ENCODE results near the gene KAZN. TPM values are rescaled to one million over a fixed set of nuclear protein-coding genes. Genes with fewer than 3 reads are reported as not detected.

Gene KAZN
- polyA plus RNA-seq, 1 of the 3 experiments (the other 2 are of a cell fraction) = 6.8 TPM

- no peak for TF ChIP-seq GATA2 (CRISPR knock-in tag; IDR thresholded peaks at IDR 0.05)
- no peak for TF ChIP-seq USF1 (IDR thresholded peaks at IDR 0.05; ENCODE audit: borderline replicate concordance, low read depth)
- no peak for TF ChIP-seq SIN3A (IDR thresholded peaks at IDR 0.05; ENCODE audit: borderline replicate concordance, low read depth, low read length)
- TF ChIP-seq TCF12 (IDR thresholded peaks at IDR 0.05) = no peak
- no peak for TF ChIP-seq MAX (IDR thresholded peaks at IDR 0.05; ENCODE audit: low read depth)
- no peak for TF ChIP-seq NRF1 (IDR thresholded peaks at IDR 0.05; ENCODE audit: low read depth, low read length)
- no peak for TF ChIP-seq POLR2AphosphoS5 (IDR thresholded peaks at IDR 0.05; ENCODE audit: low read depth, low read length)
- no peak for TF ChIP-seq EP300 (IDR thresholded peaks at IDR 0.05; ENCODE audit: borderline replicate concordance in 1 of 2, low read depth in 1 of 2, low read length in 1 of 2)
- TF ChIP-seq ZBTB33 (IDR thresholded peaks at IDR 0.05; ENCODE audit: borderline replicate concordance, low read depth) = no peak
- no peak for TF ChIP-seq EZH2phosphoT487 (IDR thresholded peaks at IDR 0.05; ENCODE audit: borderline replicate concordance, low read depth)
- no peak for TF ChIP-seq TAF1 (IDR thresholded peaks at IDR 0.05; ENCODE audit: borderline replicate concordance, low read depth, low read length)
- no peak for DNase-seq
- Histone ChIP-seq H2AFZ (ENCODE audit: low read depth) (no peak overlapping the region), H3K9ac (no peak overlapping the region), H3K79me2 (ENCODE audit: insufficient read depth) (no peaks in the 10 kb centered on the region), H3F3A (replicated peaks; ENCODE audit: insufficient read depth) (no peaks in the 10 kb centered on the region), H3K4me2 (no peak overlapping the region), H3K36me3 (replicated peaks in 1 of 2; ENCODE audit: control insufficient read depth in 1 of 2, insufficient read depth in 2 of 2, low read length in 1 of 2) (no peaks in the 10 kb centered on the region), H3K9me2 (no peaks in the 10 kb centered on the region), H3K9me3 (no peaks in the 10 kb centered on the region), H4K20me1 (ENCODE audit: insufficient read depth) (no peaks in the 10 kb centered on the region), H3K4me3 (ENCODE audit: low read depth in 2 of 2, low read length in 1 of 2) (no peak overlapping the region), H3K4me1 (ENCODE audit: control insufficient read depth in 1 of 2, insufficient read depth in 2 of 2, low read depth in 1 of 2, low read length in 1 of 2) (no peaks in the 10 kb centered on the region; a peak in 1 of 4 replicates), H3K27me3 (ENCODE audit: insufficient read depth) (no peaks in the 10 kb centered on the region), H3K27ac (ENCODE audit: low read depth in 2 of 2, low read length in 1 of 2) (no peak overlapping the region)
- POLR2A ChIA-PET = no interaction called here
- CTCF ChIA-PET = interaction anchor here (0.6 to 2.4 kb wide), 12 partner anchors 8 to 269 kb away, joined by 3 to 11 read pairs (median 3); no protein-coding TSS in a partner anchor
- 46% methylated on average over 11 of the region's 11 CpGs for whole genome bisulfite sequencing (ENCODE audit: low lambda C conversion rate)
Observed at GRCh38 chr1:14777516-14778506, 179.3 kb downstream of the KAZN start.

GRCh38 chr1:14778541-14778897 is 180.0 kb downstream of the KAZN start:
- Histone ChIP-seq H3K9me2 (no peaks in the 10 kb centered on the region), H3K4me3 (ENCODE audit: low read depth in 2 of 2, low read length in 1 of 2) (no peak overlapping the region), H3K36me3 (replicated peaks in 1 of 2; ENCODE audit: control insufficient read depth in 1 of 2, insufficient read depth in 2 of 2, low read length in 1 of 2) (no peaks in the 10 kb centered on the region), H4K20me1 (ENCODE audit: insufficient read depth) (no peaks in the 10 kb centered on the region), H3K9ac (no peak overlapping the region), H2AFZ (ENCODE audit: low read depth) (no peak overlapping the region), H3F3A (replicated peaks; ENCODE audit: insufficient read depth) (no peaks in the 10 kb centered on the region), H3K27me3 (ENCODE audit: insufficient read depth) (no peaks in the 10 kb centered on the region), H3K9me3 (no peaks in the 10 kb centered on the region), H3K27ac (ENCODE audit: low read depth in 2 of 2, low read length in 1 of 2) (no peak overlapping the region), H3K4me2 (no peak overlapping the region), H3K4me1 (ENCODE audit: control insufficient read depth in 1 of 2, insufficient read depth in 2 of 2, low read depth in 1 of 2, low read length in 1 of 2) (peaks cover 0 to 2% of the 10 kb centered on the region in 2 experiments; a peak in 1 of 4 replicates), H3K79me2 (ENCODE audit: insufficient read depth) (no peaks in the 10 kb centered on the region)
- TF ChIP-seq REST (IDR thresholded peaks at IDR 0.05; ENCODE audit: low read depth, low read length) (no peak), GABPA (IDR thresholded peaks at IDR 0.05; ENCODE audit: low read depth) (no peak), TCF12 (IDR thresholded peaks at IDR 0.05) (no peak), NFIC (IDR thresholded peaks at IDR 0.05; ENCODE audit: borderline replicate concordance) (no peak), EP300 (IDR thresholded peaks at IDR 0.05; ENCODE audit: borderline replicate concordance in 1 of 2, low read depth in 1 of 2, low read length in 1 of 2) (no peak), RAD21 (IDR thresholded peaks at IDR 0.05; ENCODE audit: low read length) (no peak)
- 48% methylated on average over 3 of the region's 3 CpGs for WGBS (ENCODE audit: low lambda C conversion rate)
- ChIA-PET POLR2A (no interaction called here), CTCF (interaction anchor here (0.6 to 2.4 kb wide), 11 partner anchors 9 to 269 kb away, joined by 3 to 11 read pairs (median 3); no protein-coding TSS in a partner anchor)
- DNase-seq = no peak
